Measurements from ENCODE around the gene NTN1. TPM values are rescaled to one million over a fixed set of nuclear protein-coding genes. Genes with fewer than 3 reads are reported as not detected.

Gene NTN1
- total RNA-seq, 4 donors from 2014 or later, result 15.9 to 31.0 (median 25.0) TPM

DNA sequence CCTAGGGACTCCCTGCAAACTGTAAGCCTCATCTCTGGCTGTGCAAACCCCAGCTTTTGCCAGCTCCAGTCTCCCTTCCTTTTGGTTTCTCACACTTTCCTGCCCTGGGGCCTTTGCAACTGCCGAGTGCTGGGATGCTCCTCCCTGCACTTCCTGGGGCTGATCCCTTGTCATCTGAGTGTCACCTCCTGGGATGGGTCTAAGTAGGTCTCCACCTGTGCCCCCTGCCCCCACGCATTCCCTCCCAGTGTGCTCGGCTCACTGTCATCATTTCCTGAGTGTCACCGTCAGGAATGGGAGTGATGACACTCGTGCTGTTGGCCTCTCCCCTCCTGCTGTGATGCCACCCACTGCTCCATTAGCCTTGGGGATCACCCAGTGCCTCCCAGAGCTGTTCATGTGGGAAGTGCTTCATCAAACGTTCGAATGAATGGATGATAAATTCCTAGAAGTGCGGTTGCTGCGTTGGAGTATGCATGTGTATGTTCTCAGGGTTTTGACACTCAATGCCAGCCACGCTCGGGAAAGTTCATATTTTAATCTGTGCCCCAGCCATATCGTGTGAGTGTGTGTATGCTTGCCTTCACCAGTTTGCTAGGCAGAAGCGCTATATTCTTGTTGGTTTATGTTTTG, 189.9 kb downstream of the NTN1 start:
- Histone ChIP-seq H3K4me1 (peaks cover 0 to 7% (median 4%) of the 10 kb centered on the region in 4 donors), H3K9me3 (peaks cover 0 to 14% (median 0%) of the 10 kb centered on the region in 4 donors), H3K27ac (no peak overlapping the region), H3K4me3 (no peak overlapping the region), H3K36me3 (peaks cover 0 to 3% (median 0%) of the 10 kb centered on the region in 3 donors), H3K27me3 (no peaks in the 10 kb centered on the region)
- TF ChIP-seq, protein P1, sequence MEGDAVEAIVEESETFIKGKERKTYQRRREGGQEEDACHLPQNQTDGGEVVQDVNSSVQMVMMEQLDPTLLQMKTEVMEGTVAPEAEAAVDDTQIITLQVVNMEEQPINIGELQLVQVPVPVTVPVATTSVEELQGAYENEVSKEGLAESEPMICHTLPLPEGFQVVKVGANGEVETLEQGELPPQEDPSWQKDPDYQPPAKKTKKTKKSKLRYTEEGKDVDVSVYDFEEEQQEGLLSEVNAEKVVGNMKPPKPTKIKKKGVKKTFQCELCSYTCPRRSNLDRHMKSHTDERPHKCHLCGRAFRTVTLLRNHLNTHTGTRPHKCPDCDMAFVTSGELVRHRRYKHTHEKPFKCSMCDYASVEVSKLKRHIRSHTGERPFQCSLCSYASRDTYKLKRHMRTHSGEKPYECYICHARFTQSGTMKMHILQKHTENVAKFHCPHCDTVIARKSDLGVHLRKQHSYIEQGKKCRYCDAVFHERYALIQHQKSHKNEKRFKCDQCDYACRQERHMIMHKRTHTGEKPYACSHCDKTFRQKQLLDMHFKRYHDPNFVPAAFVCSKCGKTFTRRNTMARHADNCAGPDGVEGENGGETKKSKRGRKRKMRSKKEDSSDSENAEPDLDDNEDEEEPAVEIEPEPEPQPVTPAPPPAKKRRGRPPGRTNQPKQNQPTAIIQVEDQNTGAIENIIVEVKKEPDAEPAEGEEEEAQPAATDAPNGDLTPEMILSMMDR (IDR thresholded peaks at IDR 0.05), result no peak
- no peak for TF ChIP-seq POLR2A (IDR thresholded peaks at IDR 0.05)
- TF ChIP-seq EP300 (IDR thresholded peaks at IDR 0.05), result no peak
- 72 to 75% methylated on average over 13 of the region's 13 CpGs for WGBS, 2 donors
- DNase-seq (ENCODE audit: low spot score in 2 of 2), result no peak

DNA sequence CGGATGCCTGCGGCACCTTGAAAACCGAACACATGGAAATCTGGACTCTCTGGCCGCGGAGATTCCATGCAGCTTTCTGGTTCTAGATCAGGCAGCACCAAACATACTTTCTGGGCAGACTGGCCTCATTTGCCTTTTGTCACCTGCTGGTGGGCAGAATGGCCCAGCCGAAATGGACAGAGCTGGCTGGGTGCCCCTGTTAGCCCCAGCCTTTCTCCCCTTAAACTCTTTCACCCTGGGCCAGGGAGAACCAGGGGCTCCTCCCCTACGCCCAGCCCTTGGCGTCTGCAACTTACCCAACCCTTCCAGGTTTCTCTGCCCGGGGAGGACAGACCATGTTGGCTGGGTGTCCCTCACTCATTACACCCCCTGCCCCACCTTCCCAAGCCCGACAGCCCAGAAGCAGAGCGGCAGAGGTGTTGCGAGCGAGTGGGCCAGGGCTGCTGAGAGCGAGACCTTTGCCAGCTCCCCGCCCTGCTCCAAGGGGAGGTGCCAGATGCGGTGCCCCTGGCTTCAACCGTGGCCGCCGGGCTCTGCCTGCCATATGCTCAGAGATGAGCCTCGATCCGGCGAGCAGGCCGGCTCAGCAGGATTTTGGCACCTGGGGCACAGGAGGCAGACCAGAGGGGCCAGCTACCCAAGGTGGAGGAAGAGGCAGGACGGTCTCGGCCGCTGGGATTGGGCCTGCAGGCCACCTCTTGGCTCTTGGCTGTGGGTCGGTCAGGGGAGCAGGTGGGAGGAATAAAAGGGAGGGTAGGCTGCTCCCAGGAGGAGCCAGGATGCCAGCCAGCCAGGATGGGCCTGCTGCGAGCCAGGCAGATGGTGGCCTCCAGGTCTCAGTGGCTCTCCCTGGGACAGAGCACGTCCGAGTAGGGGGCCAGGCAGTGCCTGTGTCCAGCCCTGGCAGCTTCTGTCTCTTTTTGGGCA, 191.3 kb downstream of the NTN1 start:
- Histone ChIP-seq H3K4me1 (peaks cover 0 to 9% (median 0%) of the 10 kb centered on the region in 4 donors), H3K4me3 (no peak overlapping the region), H3K9me3 (peaks cover 0 to 18% (median 0%) of the 10 kb centered on the region in 4 donors), H3K27me3 (no peaks in the 10 kb centered on the region), H3K36me3 (peaks cover 0 to 3% (median 0%) of the 10 kb centered on the region in 3 donors), H3K27ac (no peak overlapping the region)
- DNase-seq (ENCODE audit: low spot score in 2 of 2), result no peak
- 91 to 93% methylated on average over 26 to 27 of the region's 30 CpGs for WGBS, 2 donors
- TF ChIP-seq POLR2A (IDR thresholded peaks at IDR 0.05) (no peak), EP300 (IDR thresholded peaks at IDR 0.05) (no peak)
- TF ChIP-seq, protein P1 (IDR thresholded peaks at IDR 0.05), result no peak

DNA sequence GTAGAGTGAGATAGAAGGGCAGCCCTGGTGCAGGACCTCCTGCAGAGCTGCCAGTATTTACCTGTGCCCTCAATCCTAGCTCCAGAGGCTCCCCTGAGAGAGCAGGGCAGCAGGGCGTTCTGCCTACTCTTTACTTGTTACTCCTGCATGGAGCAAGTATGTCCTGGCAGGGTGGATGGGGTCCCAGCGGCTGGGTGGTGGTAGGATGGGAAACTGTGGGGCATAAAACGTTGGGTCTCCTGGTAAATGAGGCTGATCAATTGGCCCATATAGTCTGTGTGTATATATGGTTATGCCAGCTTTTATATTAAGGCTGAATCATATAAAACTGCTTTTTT, 192.0 kb downstream of the NTN1 start:
- WGBS, 2 donors, result 82 to 89% methylated on average over 3 of the region's 3 CpGs
- Histone ChIP-seq H3K9me3 (peaks cover 0 to 18% (median 0%) of the 10 kb centered on the region in 4 donors), H3K27me3 (no peaks in the 10 kb centered on the region), H3K36me3 (peaks cover 0 to 3% (median 0%) of the 10 kb centered on the region in 3 donors), H3K4me1 (peaks cover 0 to 15% (median 0%) of the 10 kb centered on the region in 4 donors), H3K4me3 (no peak overlapping the region), H3K27ac (no peak overlapping the region)
- TF ChIP-seq POLR2A (IDR thresholded peaks at IDR 0.05) (no peak), EP300 (IDR thresholded peaks at IDR 0.05) (no peak)
- TF ChIP-seq, protein P1 (IDR thresholded peaks at IDR 0.05), result no peak
- DNase-seq (ENCODE audit: low spot score in 2 of 2), result no peak

DNA sequence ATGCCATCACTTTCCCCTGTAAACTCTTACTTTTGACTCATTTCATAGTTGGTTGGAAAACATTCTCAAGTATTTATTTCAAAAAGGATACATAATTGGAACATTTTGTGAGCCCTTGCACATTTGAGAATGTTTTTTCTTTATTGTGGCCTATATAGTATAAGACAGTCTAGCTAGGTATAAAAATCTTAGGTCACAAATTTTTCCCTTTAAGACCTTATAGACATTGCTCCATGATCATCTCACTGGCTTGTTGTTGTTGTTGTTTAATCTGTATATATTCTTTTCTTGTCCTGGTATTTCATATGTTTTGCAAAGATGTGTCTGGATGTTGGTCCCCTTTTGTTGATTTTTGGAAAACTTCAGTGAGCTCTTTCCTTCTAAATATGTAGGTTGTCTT, 194.2 kb downstream of the NTN1 start:
- Histone ChIP-seq H3K9me3 (peaks cover 0 to 18% (median 0%) of the 10 kb centered on the region in 4 donors), H3K4me1 (peaks cover 0 to 19% (median 0%) of the 10 kb centered on the region in 4 donors), H3K27ac (no peak overlapping the region), H3K36me3 (peaks cover 0 to 3% (median 0%) of the 10 kb centered on the region in 3 donors), H3K27me3 (no peaks in the 10 kb centered on the region), H3K4me3 (no peak overlapping the region)
- TF ChIP-seq, protein P1 (IDR thresholded peaks at IDR 0.05), result no peak
- DNase-seq (ENCODE audit: low spot score in 2 of 2), result no peak
